WTC11 (cell line): Measurements from ENCODE around the gene ZNF764. TPM values are rescaled to one million over a fixed set of nuclear protein-coding genes. Genes with fewer than 3 reads are reported as not detected.
A peak's percentile ranks its signal among the peaks of the same experiment; 100 is the strongest.

Experiments used
- AR ChIP-seq: fragments of 250-450 bp; sonication (Bioruptor Pico); IDR thresholded peaks from 2 replicates; pipeline ENCODE4 v1.9.0; 2021; ENCODE audit warnings: mild to moderate bottlenecking
- ATF1 ChIP-seq: sonication (generic); formaldehyde crosslinking; IDR thresholded peaks from 2 replicates; pipeline ENCODE4 v1.8.1; 2023; ENCODE audit warnings: mild to moderate bottlenecking, moderate library complexity, missing genetic modification reagents
- CREB1 ChIP-seq: sonication (generic); formaldehyde crosslinking; IDR thresholded peaks from 2 replicates; pipeline ENCODE4 v1.8.0; 2023; ENCODE audit warnings: mild to moderate bottlenecking, missing genetic modification reagents
- CREM ChIP-seq: sonication (generic); formaldehyde crosslinking; IDR thresholded peaks from 2 replicates; pipeline ENCODE4 v1.8.1; 2022; ENCODE audit warnings: mild to moderate bottlenecking, missing genetic modification reagents, moderate library complexity
- E2F5 ChIP-seq: sonication (generic); formaldehyde crosslinking; IDR thresholded peaks from 2 replicates; pipeline ENCODE4 v1.8.1; 2022; ENCODE audit warnings: mild to moderate bottlenecking, moderate library complexity, missing genetic modification reagents
- EMX1 ChIP-seq: fragments of 250-450 bp; sonication (Bioruptor Pico); IDR thresholded peaks from 2 replicates; pipeline ENCODE4 v1.8.0; 2021; ENCODE audit warnings: mild to moderate bottlenecking
- ESRRA ChIP-seq: sonication (generic); formaldehyde crosslinking; IDR thresholded peaks from 2 replicates; pipeline ENCODE4 v1.8.1; 2022; ENCODE audit warnings: mild to moderate bottlenecking, missing genetic modification reagents, borderline replicate concordance
- GABPB1 ChIP-seq: sonication (generic); formaldehyde crosslinking; IDR thresholded peaks from 2 replicates; pipeline ENCODE4 v1.8.1; 2023; ENCODE audit warnings: mild to moderate bottlenecking, missing genetic modification reagents
- GRHL2 ChIP-seq: fragments of 250-450 bp; sonication (Bioruptor Pico); IDR thresholded peaks from 2 replicates; pipeline ENCODE4 v1.8.0; 2022; ENCODE audit warnings: mild to moderate bottlenecking, moderate library complexity; ENCODE audit not compliant: insufficient replicate concordance, severe bottlenecking
- HMGXB4 ChIP-seq: sonication (generic); formaldehyde crosslinking; IDR thresholded peaks from 2 replicates; pipeline ENCODE4 v1.8.1; 2023; ENCODE audit warnings: mild to moderate bottlenecking, moderate library complexity, missing genetic modification reagents
- JAZF1 ChIP-seq: fragments of 250-450 bp; sonication (Bioruptor Pico); IDR thresholded peaks from 2 replicates; pipeline ENCODE4 v1.9.0; 2021; ENCODE audit warnings: moderate library complexity, mild to moderate bottlenecking, inconsistent platforms
- KAT7 ChIP-seq: sonication (generic); formaldehyde crosslinking; IDR thresholded peaks from 2 replicates; pipeline ENCODE4 v1.8.1; 2023; ENCODE audit warnings: missing genetic modification reagents, mild to moderate bottlenecking, borderline replicate concordance
- MAX ChIP-seq: sonication (generic); formaldehyde crosslinking; IDR thresholded peaks from 2 replicates; pipeline ENCODE4 v1.8.0; 2022; ENCODE audit warnings: mild to moderate bottlenecking, missing genetic modification reagents
- MYBL2 ChIP-seq: sonication (generic); formaldehyde crosslinking; IDR thresholded peaks from 2 replicates; pipeline ENCODE4 v1.8.1; 2023; ENCODE audit warnings: mild to moderate bottlenecking, moderate library complexity, missing genetic modification reagents
- NFE2L1 ChIP-seq: sonication (generic); formaldehyde crosslinking; IDR thresholded peaks from 2 replicates; pipeline ENCODE4 v1.8.1; 2023; ENCODE audit warnings: missing genetic modification reagents
- NR2C2 ChIP-seq: sonication (generic); formaldehyde crosslinking; IDR thresholded peaks from 2 replicates; pipeline ENCODE4 v1.8.0; 2022; ENCODE audit warnings: mild to moderate bottlenecking, missing genetic modification reagents
- OVOL2 ChIP-seq: fragments of 250-450 bp; sonication (Bioruptor Pico); IDR thresholded peaks from 2 replicates; pipeline ENCODE4 v1.9.0; 2021; ENCODE audit warnings: mild to moderate bottlenecking, borderline replicate concordance
- SMAD4 ChIP-seq: sonication (generic); formaldehyde crosslinking; IDR thresholded peaks from 2 replicates; pipeline ENCODE4 v1.8.0; 2022; ENCODE audit warnings: mild to moderate bottlenecking, missing genetic modification reagents
- TEAD1 ChIP-seq: sonication (generic); formaldehyde crosslinking; IDR thresholded peaks from 2 replicates; pipeline ENCODE4 v1.8.0; 2022; ENCODE audit warnings: mild to moderate bottlenecking, missing genetic modification reagents
- TP53 ChIP-seq: sonication (generic); formaldehyde crosslinking; IDR thresholded peaks from 2 replicates; pipeline ENCODE4 v1.8.1; 2023; ENCODE audit warnings: mild to moderate bottlenecking, missing genetic modification reagents
- USF1 ChIP-seq: sonication (generic); formaldehyde crosslinking; IDR thresholded peaks from 2 replicates; pipeline ENCODE4 v1.8.0; 2022; ENCODE audit warnings: mild to moderate bottlenecking, missing genetic modification reagents
- ZBTB21 ChIP-seq: sonication (generic); formaldehyde crosslinking; IDR thresholded peaks from 2 replicates; pipeline ENCODE4 v1.8.1; 2023; ENCODE audit warnings: mild to moderate bottlenecking, missing genetic modification reagents, borderline replicate concordance
- ZMAT4 ChIP-seq: fragments of 250-450 bp; sonication (Bioruptor Pico); IDR thresholded peaks from 2 replicates; pipeline ENCODE4 v1.9.0; 2021; ENCODE audit warnings: mild to moderate bottlenecking
- ZNF263 ChIP-seq: sonication (generic); formaldehyde crosslinking; IDR thresholded peaks from 2 replicates; pipeline ENCODE4 v1.8.1; 2022; ENCODE audit warnings: low read depth, mild to moderate bottlenecking, moderate library complexity, missing genetic modification reagents
- ZNF396 ChIP-seq: fragments of 250-450 bp; sonication (Bioruptor Pico); IDR thresholded peaks from 2 replicates; pipeline ENCODE4 v1.8.0; 2021; ENCODE audit warnings: mild to moderate bottlenecking, moderate library complexity, borderline replicate concordance
- ZNF532 ChIP-seq: fragments of 250-450 bp; sonication (Bioruptor Pico); IDR thresholded peaks from 2 replicates; pipeline ENCODE4 v1.9.0; 2021; ENCODE audit warnings: mild to moderate bottlenecking, borderline replicate concordance
- ZNF671 ChIP-seq: fragments of 250-450 bp; sonication (Bioruptor Pico); IDR thresholded peaks from 2 replicates; pipeline ENCODE4 v1.8.0; 2021; ENCODE audit warnings: mild to moderate bottlenecking
- total RNA-seq: library from RNA; stranded (reverse); gene quantifications from 3 replicates; pipeline ENCODE4 v1.2.3, GENCODE V29; 2021

ZNF764 gene
- total RNA-seq, 1 experiment from 2014 or later, result 10.4 TPM

- no peak for TF ChIP-seq TEAD1 (CRISPR knock-in tag)
- TF ChIP-seq ESRRA, result peak; percentile 86
- TF ChIP-seq ATF1 (CRISPR knock-in tag), result peak; percentile 48; the same call in 1 of the 2 replicates
- no peak for TF ChIP-seq GRHL2
- no peak for TF ChIP-seq ZNF671 (CRISPR knock-in tag)
- TF ChIP-seq MYBL2 (CRISPR knock-in tag), result peak; percentile 86
- TF ChIP-seq E2F5 (CRISPR knock-in tag), result peak; percentile 73; the same call in 1 of the 2 replicates
- TF ChIP-seq ZNF396, result no peak
- no peak for TF ChIP-seq JAZF1 (CRISPR knock-in tag)
- TF ChIP-seq AR, result no peak
- peak; percentile 45; the same call in 1 of the 2 replicates for TF ChIP-seq ZBTB21 (CRISPR knock-in tag)
- TF ChIP-seq USF1, result 0 out of 2 replicates have a peak, but pooled peaks have one; percentile 15
- TF ChIP-seq CREM (CRISPR knock-in tag), result 0 out of 2 replicates have a peak, but pooled peaks have one; percentile 38
- TF ChIP-seq SMAD4, result no peak
- no peak for TF ChIP-seq OVOL2 (CRISPR knock-in tag)
- peak; percentile 83 for TF ChIP-seq NR2C2 (CRISPR knock-in tag)
- no peak for TF ChIP-seq TP53 (CRISPR knock-in tag)
- TF ChIP-seq MAX (CRISPR knock-in tag), result peak; percentile 66
- no peak for TF ChIP-seq ZNF532 (CRISPR knock-in tag)
- TF ChIP-seq GABPB1 (CRISPR knock-in tag), result peak; percentile 7; the same call in 1 of the 2 replicates
- TF ChIP-seq EMX1, result no peak
- TF ChIP-seq ZMAT4, result no peak
- no peak for TF ChIP-seq ZNF263 (CRISPR knock-in tag)
- peak; percentile 70; the same call in 1 of the 2 replicates for TF ChIP-seq HMGXB4 (CRISPR knock-in tag)
- no peak for TF ChIP-seq CREB1
- TF ChIP-seq KAT7 (CRISPR knock-in tag), result peak; percentile 75; the same call in 1 of the 2 replicates
- no peak; the same call in 1 of the 2 replicates for TF ChIP-seq NFE2L1 (CRISPR knock-in tag)
Measured at GRCh38 chr16:30534368-30535105, 23.6 kb downstream of the ZNF764 start, which contains the start of gene ZNF747 (continued).
